AG04450 (cell line): ENCODE data around the gene SPINT3. TPM values are rescaled to one million over a fixed set of nuclear protein-coding genes. Genes with fewer than 3 reads are reported as not detected.

Experiments
- CTCF ChIA-PET: fragments of 300-600, 350-600 bp; formaldehyde crosslinking; extraction: SDS; loops from one replicate; lab custom pipeline; 2022; ENCODE audit warnings: antibody characterized with exemption, inconsistent platforms; lab: Charles Lee
- POLR2A ChIA-PET: fragments of 350-600 bp; formaldehyde crosslinking; extraction: SDS; loops from one replicate; lab custom pipeline; 2021; ENCODE audit warnings: antibody characterized with exemption, inconsistent platforms; lab: Yijun Ruan, JAX
- DNase-seq: peaks from one replicate; pipeline ENCODE4 v3.0.0-alpha.2; 2011; ENCODE audit warnings: low read depth, low spot score
- H3K27ac ChIP-seq: one replicate; pipeline ENCODE4 v1.5.1; 2012; ENCODE audit warnings: low read depth, low read length, control low read depth
- H3K27me3 ChIP-seq: one replicate; pipeline ENCODE4 v1.6.0; 2012; ENCODE audit warnings: low read length; ENCODE audit not compliant: control insufficient read depth, insufficient read depth
- H3K4me3 ChIP-seq: 2 replicates; pipeline ENCODE4 v1.5.1; 2011; ENCODE audit warnings: mild to moderate bottlenecking, low read depth, low read length, control low read depth
- H3K9me3 ChIP-seq: 2 replicates; pipeline ENCODE4 v1.5.1; 2012; ENCODE audit warnings: low read length; ENCODE audit not compliant: control insufficient read depth, insufficient read depth
- polyA plus RNA-seq: library from polyadenylated mRNA; depleted of rRNA; stranded (reverse); fragments of >200 nt; gene quantifications from 2 replicates; pipeline ENCODE4 v1.2.3, GENCODE V29; 2011
- TF ChIP-seq, protein P1 (sequence below): IDR thresholded peaks from 2 replicates; pipeline ENCODE4 v1.5.1; 2011; ENCODE audit warnings: low read depth, low read length, control low read depth, inconsistent platforms

The SPINT3 gene
- polyA plus RNA-seq, 1 experiment: not detected

DNA sequence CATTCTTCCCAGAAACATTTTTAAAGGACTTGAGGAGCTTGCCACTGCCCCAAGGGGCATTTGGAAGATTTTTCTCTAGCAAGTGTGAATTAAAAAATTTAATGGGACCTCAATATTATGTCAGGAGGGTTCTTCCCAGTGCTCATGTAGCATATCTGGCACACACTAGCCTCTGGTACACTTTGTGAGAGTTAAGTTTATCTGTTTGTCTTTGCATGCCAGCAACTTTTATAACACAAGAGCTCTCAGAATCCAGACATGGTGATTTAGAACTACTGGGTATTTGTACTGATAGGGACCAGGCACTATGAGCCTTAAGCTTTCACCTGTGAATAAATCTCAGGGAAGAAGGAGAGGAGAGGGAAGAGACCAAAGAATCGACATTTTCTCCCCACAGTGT is 12.9 kb downstream of the SPINT3 start:
- Histone ChIP-seq H3K27ac (no peak overlapping the region), H3K27me3 (peaks cover 2% of the 10 kb centered on the region), H3K9me3 (no peaks in the 10 kb centered on the region), H3K4me3 (no peak overlapping the region)
- TF ChIP-seq, protein P1, sequence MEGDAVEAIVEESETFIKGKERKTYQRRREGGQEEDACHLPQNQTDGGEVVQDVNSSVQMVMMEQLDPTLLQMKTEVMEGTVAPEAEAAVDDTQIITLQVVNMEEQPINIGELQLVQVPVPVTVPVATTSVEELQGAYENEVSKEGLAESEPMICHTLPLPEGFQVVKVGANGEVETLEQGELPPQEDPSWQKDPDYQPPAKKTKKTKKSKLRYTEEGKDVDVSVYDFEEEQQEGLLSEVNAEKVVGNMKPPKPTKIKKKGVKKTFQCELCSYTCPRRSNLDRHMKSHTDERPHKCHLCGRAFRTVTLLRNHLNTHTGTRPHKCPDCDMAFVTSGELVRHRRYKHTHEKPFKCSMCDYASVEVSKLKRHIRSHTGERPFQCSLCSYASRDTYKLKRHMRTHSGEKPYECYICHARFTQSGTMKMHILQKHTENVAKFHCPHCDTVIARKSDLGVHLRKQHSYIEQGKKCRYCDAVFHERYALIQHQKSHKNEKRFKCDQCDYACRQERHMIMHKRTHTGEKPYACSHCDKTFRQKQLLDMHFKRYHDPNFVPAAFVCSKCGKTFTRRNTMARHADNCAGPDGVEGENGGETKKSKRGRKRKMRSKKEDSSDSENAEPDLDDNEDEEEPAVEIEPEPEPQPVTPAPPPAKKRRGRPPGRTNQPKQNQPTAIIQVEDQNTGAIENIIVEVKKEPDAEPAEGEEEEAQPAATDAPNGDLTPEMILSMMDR: no peak
- no peak for DNase-seq
- POLR2A ChIA-PET: no interaction called here
- CTCF ChIA-PET: no interaction called here

DNA sequence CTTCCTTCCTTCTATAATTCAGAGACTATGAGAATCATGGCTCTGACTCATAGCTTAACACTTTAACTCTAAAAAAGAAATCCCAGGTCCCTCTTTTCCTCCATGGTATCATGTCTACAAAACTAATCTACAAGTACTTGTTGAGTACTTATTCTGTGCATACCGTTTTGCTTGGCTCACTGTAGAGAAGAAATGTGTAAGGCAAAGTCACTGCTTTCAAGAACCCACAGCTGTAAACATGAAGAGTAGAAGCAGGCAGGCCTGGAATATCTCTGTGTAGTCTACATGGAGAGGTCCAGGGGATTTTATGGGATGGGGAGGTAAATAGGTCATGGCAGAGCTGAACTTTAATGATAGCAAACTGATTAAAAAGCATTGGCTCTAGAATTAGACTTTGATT is 13.8 kb downstream of the SPINT3 start:
- no peak for DNase-seq
- no peaks in the 10 kb centered on the region for H3K9me3 ChIP-seq
- H3K4me3 ChIP-seq: no peak overlapping the region
- TF ChIP-seq, protein P1: no peak
- H3K27me3 ChIP-seq: peaks cover 2% of the 10 kb centered on the region
- POLR2A ChIA-PET: no interaction called here
- CTCF ChIA-PET: no interaction called here
- H3K27ac ChIP-seq: no peak overlapping the region

DNA sequence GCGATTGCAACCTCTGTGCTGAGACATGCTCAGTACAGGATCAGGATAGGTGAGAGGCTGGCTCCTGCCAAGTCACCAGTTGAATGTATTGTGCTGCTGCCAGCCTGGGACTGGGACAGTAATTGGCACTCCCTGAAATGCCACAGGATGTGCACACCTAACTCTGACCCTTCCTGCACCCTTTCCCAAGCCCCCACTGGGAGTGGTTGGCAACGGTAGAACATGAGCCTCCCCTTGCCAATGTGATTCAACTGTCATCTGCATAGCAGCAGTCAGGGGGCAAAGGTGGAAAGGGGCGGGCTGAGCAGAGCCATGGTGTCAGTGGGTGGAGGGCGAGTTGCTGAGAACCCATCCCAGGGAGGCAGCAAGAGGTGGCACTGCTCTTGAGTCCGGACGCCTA is 15.4 kb downstream of the SPINT3 start:
- ChIA-PET POLR2A (no interaction called here), CTCF (no interaction called here)
- no peak for DNase-seq
- Histone ChIP-seq H3K27ac (no peak overlapping the region), H3K9me3 (no peaks in the 10 kb centered on the region), H3K4me3 (no peak overlapping the region), H3K27me3 (peaks cover 2% of the 10 kb centered on the region)
- TF ChIP-seq, protein P1: no peak

DNA sequence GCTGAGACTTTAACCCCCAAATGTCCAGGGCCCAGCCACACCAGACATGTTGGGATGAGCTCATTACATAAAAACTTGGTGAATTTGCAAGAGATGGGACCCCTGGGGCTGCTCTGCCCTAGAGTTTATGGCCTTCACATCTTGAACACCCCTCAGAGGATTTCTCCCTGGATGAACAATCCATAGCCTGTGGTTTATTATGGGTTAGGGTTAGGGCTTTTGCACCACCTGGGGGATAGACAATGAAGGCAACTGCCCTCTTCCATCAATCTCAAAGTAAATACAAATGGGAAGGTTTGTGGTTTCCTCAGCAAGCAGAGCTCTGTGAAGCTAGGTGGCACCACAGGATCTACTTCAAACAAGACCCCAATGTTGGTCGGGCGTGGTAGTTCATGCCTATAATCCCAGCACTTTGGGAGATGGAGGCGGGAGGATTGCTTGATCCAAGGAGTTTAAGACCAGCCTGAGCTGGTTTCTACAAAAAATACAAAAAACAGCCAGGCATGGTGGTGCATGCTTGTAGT is 17.4 kb downstream of the SPINT3 start:
- DNase-seq: no peak
- peaks cover 2% of the 10 kb centered on the region for H3K27me3 ChIP-seq
- POLR2A ChIA-PET: no interaction called here
- TF ChIP-seq, protein P1: no peak
- no peaks in the 10 kb centered on the region for H3K9me3 ChIP-seq
- no peak overlapping the region for H3K27ac ChIP-seq
- CTCF ChIA-PET: no interaction called here
- H3K4me3 ChIP-seq: no peak overlapping the region

DNA sequence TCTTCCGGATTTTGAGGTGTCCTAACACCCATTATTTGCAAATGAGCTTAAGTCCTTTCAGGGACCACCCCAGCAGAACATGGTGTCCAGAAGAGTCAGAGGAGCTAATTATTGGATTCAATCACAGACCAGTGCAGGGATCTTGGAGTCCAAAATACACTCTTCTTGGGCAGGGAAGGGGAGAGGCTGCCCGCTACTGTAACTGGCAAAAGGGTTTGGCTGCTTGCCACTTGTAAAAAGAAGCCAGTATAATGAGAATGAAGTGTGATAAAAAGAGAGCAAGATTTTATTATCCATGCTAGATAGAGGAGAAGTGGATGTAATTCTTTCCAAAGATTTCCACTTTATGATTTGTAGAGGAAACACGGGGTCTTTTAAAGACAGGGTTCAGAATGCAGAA is 19.3 kb downstream of the SPINT3 start:
- Histone ChIP-seq H3K27me3 (peaks cover 5% of the 10 kb centered on the region), H3K9me3 (no peaks in the 10 kb centered on the region), H3K4me3 (no peak overlapping the region), H3K27ac (no peak overlapping the region)
- TF ChIP-seq, protein P1: no peak
- POLR2A ChIA-PET: no interaction called here
- no peak for DNase-seq
- CTCF ChIA-PET: interaction anchor here (1.1 kb wide), 1 partner anchor 275 kb away, joined by 3 read pairs; no protein-coding TSS in a partner anchor
